ENCODE results near the gene KRT14. TPM values are rescaled to one million over a fixed set of nuclear protein-coding genes. Genes with fewer than 3 reads are reported as not detected.

KRT14 gene
- polyA plus RNA-seq, 4 donors = 0.24 to 0.44 (median 0.36) TPM

- DNase-seq (ENCODE audit: low read depth in 4 of 4, low spot score in 3 of 4) = no peak
These were observed 53.1 kb downstream of the KRT14 start for GRCh38 chr17:41533613-41534012.

GRCh38 chr17:41532947-41533570 is 53.6 kb downstream of the KRT14 start:
- DNase-seq (ENCODE audit: low read depth in 4 of 4, low spot score in 3 of 4) = no peak

Other genes with a start within 250 kb of the KRT14 start
- not detected for gene KRT33A, start 236.1 kb downstream of the KRT14 start, polyA plus RNA-seq (ENCODE audit: insufficient read length in 4 of 4)
- not detected for gene KRT33B, start 217.1 kb downstream of the KRT14 start, polyA plus RNA-seq (ENCODE audit: insufficient read length in 4 of 4)
- gene KRT34, start 204.6 kb downstream of the KRT14 start, polyA plus RNA-seq (ENCODE audit: insufficient read length in 4 of 4) = not detected
- gene KRT31, start 189.3 kb downstream of the KRT14 start, polyA plus RNA-seq (ENCODE audit: insufficient read length in 4 of 4) = under 1 TPM in 1 of 4 donors, not detected in 3; 0.08 TPM
- not detected for gene KRT37, start 162.3 kb downstream of the KRT14 start, polyA plus RNA-seq (ENCODE audit: insufficient read length in 4 of 4)
- gene KRT38, start 145.9 kb downstream of the KRT14 start, polyA plus RNA-seq (ENCODE audit: insufficient read length in 4 of 4) = not detected
- gene KRT32, start 119.5 kb downstream of the KRT14 start, polyA plus RNA-seq (ENCODE audit: insufficient read length in 4 of 4) = not detected
- under 1 TPM in 2 of 4 donors, not detected in 2; 0.07 to 0.09 TPM for gene KRT35, start 105.7 kb downstream of the KRT14 start, polyA plus RNA-seq (ENCODE audit: insufficient read length in 4 of 4)
- gene KRT36, start 97.0 kb downstream of the KRT14 start, polyA plus RNA-seq (ENCODE audit: insufficient read length in 4 of 4) = under 1 TPM in 1 of 4 donors, not detected in 3; 0.12 TPM
- 10 to 100 TPM in 1 of 4 donors, 1 to 10 TPM in 2, under 1 TPM in 1; 0.54 to 37.8 (median 1.9) TPM for gene KRT13, start 81.3 kb downstream of the KRT14 start, polyA plus RNA-seq (ENCODE audit: insufficient read length in 4 of 4)
- 1 to 10 TPM in 3 of 4 donors, under 1 TPM in 1; 0.72 to 3.1 (median 1.6) TPM for gene KRT15, start 68.0 kb downstream of the KRT14 start, polyA plus RNA-seq (ENCODE audit: insufficient read length in 4 of 4)
- gene KRT19, start 58.6 kb downstream of the KRT14 start, polyA plus RNA-seq (ENCODE audit: insufficient read length in 4 of 4) = 100 to 1,000 TPM in 3 of 4 donors, 10 to 100 TPM in 1; 22.8 to 304 (median 176) TPM
- not detected for gene KRT9, start 14.8 kb downstream of the KRT14 start, polyA plus RNA-seq (ENCODE audit: insufficient read length in 4 of 4)
- gene KRT16, start 25.9 kb upstream of the KRT14 start, polyA plus RNA-seq (ENCODE audit: insufficient read length in 4 of 4) = not detected
- gene KRT17, start 37.7 kb upstream of the KRT14 start, polyA plus RNA-seq (ENCODE audit: insufficient read length in 4 of 4) = 1 to 10 TPM; 1.2 to 3.1 (median 1.5) TPM
- gene EIF1, start 102.0 kb upstream of the KRT14 start, polyA plus RNA-seq (ENCODE audit: insufficient read length in 4 of 4) = 100 to 1,000 TPM; 669 to 825 (median 761) TPM
- gene GAST, start 125.4 kb upstream of the KRT14 start, polyA plus RNA-seq (ENCODE audit: insufficient read length in 4 of 4) = not detected
- gene HAP1, start 147.7 kb upstream of the KRT14 start, polyA plus RNA-seq (ENCODE audit: insufficient read length in 4 of 4) = 1 to 10 TPM in 2 of 4 donors, under 1 TPM in 2; 0.69 to 1.5 (median 0.92) TPM
- gene JUP, start 199.8 kb upstream of the KRT14 start, polyA plus RNA-seq (ENCODE audit: insufficient read length in 4 of 4) = 100 to 1,000 TPM in 3 of 4 donors, 10 to 100 TPM in 1; 74.9 to 239 (median 187) TPM
- 10 to 100 TPM; 33.9 to 49.4 (median 39.8) TPM for gene P3H4, start 225.1 kb upstream of the KRT14 start, polyA plus RNA-seq (ENCODE audit: insufficient read length in 4 of 4)
- 100 to 1,000 TPM; 141 to 260 (median 161) TPM for gene FKBP10, start 226.1 kb upstream of the KRT14 start, polyA plus RNA-seq (ENCODE audit: insufficient read length in 4 of 4)
- gene NT5C3B, start 249.3 kb upstream of the KRT14 start, polyA plus RNA-seq (ENCODE audit: insufficient read length in 4 of 4) = 100 to 1,000 TPM in 1 of 4 donors, 10 to 100 TPM in 3; 72.3 to 118 (median 91.4) TPM

Data from left renal pelvis (tissue), 4 donors.